WI38 (cell line): ENCODE measurements around the gene RPP25.

Source experiments
- H3K4me3 ChIP-seq: 2 replicates; pipeline ENCODE4 v1.5.1; 2011; ENCODE audit warnings: low read depth, mild to moderate bottlenecking, control low read depth, low read length
- TF ChIP-seq, protein P1 (sequence below): IDR thresholded peaks from 2 replicates; pipeline ENCODE4 v1.5.1; 2012; ENCODE audit warnings: low read depth, mild to moderate bottlenecking, control low read depth, low read length

Gene RPP25

DNA sequence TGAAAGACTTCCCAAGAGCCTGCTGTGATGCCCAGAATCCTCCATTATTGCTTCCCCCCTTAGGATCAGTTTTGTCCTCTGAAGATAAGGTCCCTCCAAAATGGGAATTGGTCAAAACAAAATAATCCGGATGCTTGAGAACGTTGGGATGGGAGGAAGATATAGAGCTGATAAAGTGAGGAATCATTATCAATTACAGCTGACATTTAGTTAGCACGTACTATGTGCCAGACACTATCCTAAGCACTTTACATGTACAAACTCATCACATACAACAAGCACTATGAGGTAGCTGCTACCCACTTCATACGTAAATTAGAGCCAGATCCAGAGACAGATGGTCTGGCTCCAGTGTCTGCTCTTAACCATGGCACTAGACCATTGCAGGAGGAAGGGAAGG, 6.6 kb upstream of the RPP25 start:
- no peak overlapping the region for H3K4me3 ChIP-seq
- TF ChIP-seq, protein P1, sequence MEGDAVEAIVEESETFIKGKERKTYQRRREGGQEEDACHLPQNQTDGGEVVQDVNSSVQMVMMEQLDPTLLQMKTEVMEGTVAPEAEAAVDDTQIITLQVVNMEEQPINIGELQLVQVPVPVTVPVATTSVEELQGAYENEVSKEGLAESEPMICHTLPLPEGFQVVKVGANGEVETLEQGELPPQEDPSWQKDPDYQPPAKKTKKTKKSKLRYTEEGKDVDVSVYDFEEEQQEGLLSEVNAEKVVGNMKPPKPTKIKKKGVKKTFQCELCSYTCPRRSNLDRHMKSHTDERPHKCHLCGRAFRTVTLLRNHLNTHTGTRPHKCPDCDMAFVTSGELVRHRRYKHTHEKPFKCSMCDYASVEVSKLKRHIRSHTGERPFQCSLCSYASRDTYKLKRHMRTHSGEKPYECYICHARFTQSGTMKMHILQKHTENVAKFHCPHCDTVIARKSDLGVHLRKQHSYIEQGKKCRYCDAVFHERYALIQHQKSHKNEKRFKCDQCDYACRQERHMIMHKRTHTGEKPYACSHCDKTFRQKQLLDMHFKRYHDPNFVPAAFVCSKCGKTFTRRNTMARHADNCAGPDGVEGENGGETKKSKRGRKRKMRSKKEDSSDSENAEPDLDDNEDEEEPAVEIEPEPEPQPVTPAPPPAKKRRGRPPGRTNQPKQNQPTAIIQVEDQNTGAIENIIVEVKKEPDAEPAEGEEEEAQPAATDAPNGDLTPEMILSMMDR, result no peak

DNA sequence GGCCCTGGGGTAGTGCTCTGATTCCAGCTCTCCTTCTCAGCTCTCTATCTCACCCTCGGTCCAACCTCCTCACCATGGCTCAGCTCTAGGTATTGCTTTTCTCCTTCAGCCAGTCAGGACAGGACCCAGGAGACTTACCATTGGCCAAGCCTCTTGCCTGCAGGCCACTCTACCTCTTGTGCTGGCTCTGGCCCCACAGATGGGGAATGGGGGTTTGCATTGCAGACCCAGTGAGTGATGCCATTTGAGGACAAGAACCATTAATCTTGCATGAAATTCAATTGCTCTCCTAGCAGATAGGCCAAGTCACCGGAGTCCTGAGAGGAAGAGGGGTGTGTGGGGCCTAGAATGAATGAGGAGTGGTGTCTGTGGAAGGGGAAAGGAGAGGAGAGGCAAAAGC, 6.1 kb upstream of the RPP25 start:
- no peak overlapping the region for H3K4me3 ChIP-seq
- TF ChIP-seq, protein P1, result no peak

DNA sequence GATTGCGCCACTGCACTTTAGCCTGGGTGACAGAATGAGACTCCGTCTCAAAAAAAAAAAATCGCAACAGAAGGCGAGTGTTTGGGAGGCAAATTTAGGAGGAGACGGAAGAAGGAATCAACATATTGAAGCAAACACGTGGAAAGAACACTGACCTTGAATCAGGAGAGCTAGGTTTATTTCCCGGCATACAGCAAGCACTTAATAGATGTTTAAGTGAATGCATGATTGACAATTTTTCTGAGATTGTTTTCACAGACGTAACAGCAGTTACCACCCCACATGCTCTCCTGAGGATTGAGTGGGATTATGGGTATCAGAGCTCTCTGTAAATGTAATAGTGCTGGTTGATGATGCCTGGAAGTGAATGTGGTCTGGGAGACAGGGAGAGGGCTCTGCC, 5.6 kb upstream of the RPP25 start:
- TF ChIP-seq, protein P1, result no peak
- H3K4me3 ChIP-seq, result no peak overlapping the region

DNA sequence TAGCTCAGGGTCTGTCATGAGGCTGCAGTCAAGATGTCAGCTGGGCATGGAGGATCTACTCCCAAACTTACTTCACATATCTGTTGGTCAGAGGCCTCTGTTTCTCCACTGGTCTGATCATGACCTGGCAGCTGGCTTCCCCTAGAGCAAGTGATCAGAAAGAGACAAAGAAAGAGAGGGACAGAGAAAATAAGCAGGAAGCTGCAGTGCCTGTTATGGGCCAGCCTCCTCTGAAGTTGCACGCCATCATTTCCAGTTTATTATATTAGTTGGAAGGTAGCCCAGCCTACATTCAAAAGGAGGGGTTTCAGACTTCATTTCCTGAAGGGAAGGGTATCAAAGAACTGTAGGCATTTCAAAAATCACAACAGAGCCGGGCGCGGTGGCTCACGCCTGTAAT, 5.0 kb upstream of the RPP25 start:
- TF ChIP-seq, protein P1, result no peak
- H3K4me3 ChIP-seq, result no peak overlapping the region

DNA sequence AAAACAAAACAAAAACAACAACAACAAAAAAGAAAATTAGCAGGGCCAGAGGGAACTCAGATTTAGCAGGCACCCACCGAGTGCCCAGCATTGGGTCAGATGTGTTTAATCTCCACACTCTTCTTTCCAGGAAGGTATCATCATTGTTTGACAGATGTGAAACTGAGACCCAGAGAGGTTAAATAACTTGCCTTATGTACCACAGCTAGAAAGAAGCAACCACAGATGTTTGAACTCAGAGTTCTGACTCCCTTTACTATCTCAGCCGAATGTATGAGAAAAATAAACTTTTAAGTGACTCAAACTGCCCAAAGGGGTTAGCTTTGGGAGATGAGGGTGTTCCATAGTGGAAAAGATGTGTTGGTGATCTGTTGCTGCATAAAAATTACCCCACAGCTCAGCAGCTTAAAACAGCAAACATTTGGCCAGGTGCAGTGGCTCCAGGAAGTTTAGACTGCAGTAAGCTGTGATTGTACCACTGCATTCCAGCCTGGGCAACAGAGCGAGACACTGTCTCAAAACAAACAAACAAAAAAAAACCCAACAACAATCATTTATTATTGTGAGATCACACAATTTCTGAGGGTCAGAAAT, 4.5 kb upstream of the RPP25 start:
- H3K4me3 ChIP-seq, result no peak overlapping the region
- TF ChIP-seq, protein P1, result no peak

DNA sequence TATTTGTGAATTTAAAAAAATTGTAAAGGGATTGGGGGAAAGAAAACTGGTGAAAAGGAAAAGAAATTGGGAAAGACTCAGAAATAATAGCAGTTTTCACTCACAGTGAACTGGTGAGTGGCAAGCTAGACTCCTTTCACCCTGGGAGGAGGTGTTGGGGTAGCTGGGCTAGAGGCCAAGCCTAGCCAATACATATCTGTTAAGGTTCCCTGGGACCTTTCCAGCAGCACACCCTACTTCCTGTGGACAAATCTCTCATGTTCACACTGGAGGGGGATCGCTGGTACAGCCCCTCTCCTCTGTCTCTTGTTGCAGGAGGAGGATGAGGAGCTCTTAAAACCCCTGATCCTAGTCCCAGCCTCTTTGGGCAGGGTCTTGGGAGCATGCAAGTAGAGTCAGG, 3.7 kb upstream of the RPP25 start:
- no peak overlapping the region for H3K4me3 ChIP-seq

DNA sequence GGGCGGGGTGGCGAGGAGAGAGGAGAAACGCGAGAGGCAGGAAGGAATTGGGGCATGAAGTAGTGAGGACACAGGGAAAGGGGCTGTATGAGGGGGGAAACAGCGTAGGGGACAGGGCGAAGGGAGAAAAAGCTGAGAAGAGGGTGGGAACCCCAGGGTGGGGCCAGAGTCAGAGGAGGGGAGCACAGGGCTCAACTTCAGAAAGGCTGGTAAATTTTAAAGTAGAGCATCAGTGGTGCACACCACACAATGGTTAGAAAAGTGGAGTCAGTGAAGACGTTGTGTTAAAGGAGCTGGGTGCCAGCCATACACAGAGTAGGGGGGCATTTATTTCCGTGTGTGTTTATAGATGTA, 3.0 kb upstream of the RPP25 start:
- TF ChIP-seq, protein P1, result no peak
- no peak overlapping the region for H3K4me3 ChIP-seq

More for the DNA sequence above, 3.7 kb upstream of the RPP25 start:
- TF ChIP-seq, protein P1, result no peak
